Body of pancreas (tissue), 4 donors: ENCODE results near the gene DDX41. TPM values are rescaled to one million over a fixed set of nuclear protein-coding genes. Genes with fewer than 3 reads are reported as not detected.

Experiments used
- ATAC-seq: fragments of 150-250 bp; one replicate; pipeline ENCODE4 v1.9.1; 2016
- DNase-seq, 4 donors: peaks; one replicate each; pipeline ENCODE4 v3.0.0-alpha.2; 2019
- H3K27ac ChIP-seq, 4 donors: fragments of 200-600 bp; sonication (generic); 1 replicate in 3 of 4; 2 replicates in 1 of 4; pipeline versions ENCODE4 v1.5.1 to v1.6.1; 2016 to 2019; ENCODE audit warnings: mild to moderate bottlenecking in 1 of 4, mixed read lengths in 1 of 4, moderate library complexity in 1 of 4
- H3K27me3 ChIP-seq, 2 donors: fragments of 200-600 bp; sonication (generic); one replicate each; pipeline ENCODE4 v1.6.0; 2016; ENCODE audit warnings: mild to moderate bottlenecking in 1 of 2
- H3K36me3 ChIP-seq, 2 donors: fragments of 200-600 bp; sonication (generic); replicated peaks in 1 of 2; 2 replicates each; pipeline ENCODE4 v1.5.1; 2016; ENCODE audit warnings: low read depth in 2 of 2; ENCODE audit not compliant: insufficient read depth in 1 of 2
- H3K4me1 ChIP-seq: fragments of 200-600 bp; sonication (generic); one replicate; pipeline ENCODE4 v1.6.0; 2016
- H3K4me3 ChIP-seq, 2 donors: fragments of 200-600 bp; sonication (generic); 1 replicate in 1 of 2; 2 replicates in 1 of 2; pipeline ENCODE4 v1.5.1; 2016 to 2019
- H3K9me3 ChIP-seq, 3 donors: fragments of 200-600 bp; sonication (generic); 1 replicate in 2 of 3; 2 replicates in 1 of 3; pipeline ENCODE4 v1.5.1; 2016
- CTCF ChIP-seq, 7 experiments: fragments of 450-650 bp in 4 of 7; fragments of 200-600 bp in 3 of 7; sonication (generic) in 3 of 7; IDR thresholded peaks; one replicate each; pipeline ENCODE4 v1.5.1; 2016 to 2019; ENCODE audit warnings: antibody characterized with exemption in 7 of 7
- POLR2A ChIP-seq, 3 donors: fragments of 450-650 bp; IDR thresholded peaks; one replicate each; pipeline ENCODE4 v1.6.1; 2016; ENCODE audit warnings: antibody characterized with exemption in 3 of 3, mild to moderate bottlenecking in 2 of 3
- WGBS, 2 donors: methylation state at CpG; one replicate each; pipeline ENCODE4 v1.1.5; 2017; 5-methylcytosine and 5-hydroxymethylcytosine counted together
- intact Hi-C: fragments of 100-400 bp; cut with DNase I; formaldehyde crosslinking; loops from one replicate; pipeline ENCODE4 v1.15.1; 2023
- total RNA-seq, 2 donors: library from RNA; depleted of rRNA; stranded (reverse); fragments of >200 nt; gene quantifications; one replicate each; pipeline ENCODE4 v1.1.0, GENCODE V29; 2016

Gene DDX41
- total RNA-seq, 2 donors from 2014 or later, result 86.1 to 115 TPM

DNA sequence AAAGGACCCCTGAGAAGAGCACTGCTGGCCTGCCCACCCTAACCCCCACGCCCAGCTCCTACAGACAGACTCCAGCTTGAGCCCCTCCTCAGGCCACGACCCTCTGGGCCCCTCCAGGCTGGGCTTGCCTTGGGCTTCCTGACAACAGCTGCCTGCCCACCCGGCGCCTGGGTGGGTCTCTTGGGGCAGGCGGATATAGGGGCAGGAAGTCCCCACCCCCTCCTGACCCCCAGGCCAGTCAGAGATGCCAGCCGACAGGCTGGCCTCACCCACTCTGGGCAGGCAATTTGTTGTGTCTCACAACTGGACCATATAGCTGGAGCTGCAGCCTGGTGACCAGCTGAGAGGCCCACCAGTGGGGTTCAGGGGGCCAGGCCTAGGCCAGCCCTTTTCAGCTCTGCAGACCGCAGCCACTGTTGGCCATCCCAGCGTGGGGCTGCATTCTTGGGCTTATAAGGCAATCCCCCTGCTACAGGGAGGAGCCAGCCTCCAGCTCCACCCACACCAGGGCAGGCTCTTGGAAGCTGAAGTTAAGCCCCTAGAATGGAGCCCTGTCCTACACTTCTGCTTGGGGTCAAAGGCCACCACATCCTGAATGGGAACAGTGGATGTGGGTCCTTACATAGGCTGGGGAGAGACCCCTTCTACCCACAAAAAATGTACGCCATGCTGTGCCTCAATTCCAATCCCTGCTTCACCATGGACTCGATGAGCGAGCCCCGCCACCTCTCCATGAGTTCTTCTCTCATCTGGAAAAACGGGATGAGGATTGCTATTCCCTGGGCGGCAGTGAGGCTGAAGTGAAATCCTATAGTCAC, 21.3 kb downstream of the DDX41 start:
- peaks cover 34% of the 10 kb centered on the region for H3K4me1 ChIP-seq
- ATAC-seq (no peak), DNase-seq (peak in 1 of 4 donors; percentile 44)
- H3K27me3 ChIP-seq, result no peaks in the 10 kb centered on the region
- WGBS, 2 donors, result 80 to 87% methylated on average over 10 to 12 of the region's 14 CpGs
- H3K36me3 ChIP-seq, result no peaks in the 10 kb centered on the region
- H3K4me3 ChIP-seq, result no peak overlapping the region
- no peaks in the 10 kb centered on the region for H3K9me3 ChIP-seq
- peak overlapping the region in 2 of 4 donors; percentile 20 to 36 for H3K27ac ChIP-seq
- no peak for TF ChIP-seq CTCF (IDR thresholded peaks at IDR 0.05)
- no peak for TF ChIP-seq POLR2A (IDR thresholded peaks at IDR 0.05)
- intact Hi-C loops, result no loop called here

DNA sequence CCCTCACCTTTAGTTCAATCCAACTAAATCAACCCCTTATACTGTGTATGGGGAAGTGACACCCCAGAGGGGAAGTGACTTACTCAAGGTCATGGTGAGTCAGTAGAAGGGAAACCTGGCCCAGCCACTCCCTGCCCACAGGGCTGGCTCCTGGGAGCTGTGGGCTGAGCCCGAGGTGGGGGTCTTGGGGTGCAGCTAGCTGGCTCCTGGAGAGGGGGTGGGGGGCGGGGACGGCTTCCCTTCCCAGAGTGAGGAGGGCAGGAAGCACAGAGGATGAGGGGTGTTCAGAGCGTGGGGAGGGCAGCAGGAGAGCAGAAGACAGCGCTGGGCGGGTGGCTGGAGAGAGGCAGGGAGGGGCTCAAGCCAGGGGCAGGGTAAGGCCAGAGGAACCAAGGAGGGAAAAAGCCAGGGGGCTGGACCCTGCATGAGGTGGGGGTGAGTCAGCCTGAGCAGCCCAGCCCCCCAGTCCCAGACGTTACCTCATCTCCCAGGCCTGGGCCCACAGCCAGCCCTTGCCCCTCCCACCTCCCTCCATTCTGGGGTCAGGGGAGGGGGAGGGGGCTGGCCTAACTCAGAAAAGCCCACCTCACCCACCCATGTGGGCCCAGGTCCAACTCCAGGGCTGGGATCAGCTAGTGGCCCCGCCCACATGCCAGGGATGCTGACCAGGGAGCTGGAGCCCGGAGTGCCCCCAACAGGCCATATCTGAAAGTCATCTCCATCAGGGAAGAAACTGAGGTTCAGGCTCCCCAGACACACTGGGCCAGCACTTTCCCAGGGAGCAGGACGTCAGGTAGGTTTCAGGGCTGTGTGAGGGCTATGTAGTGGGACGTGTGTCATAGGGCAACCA, 22.2 kb downstream of the DDX41 start:
- Histone ChIP-seq H3K4me1 (peaks cover 34% of the 10 kb centered on the region), H3K36me3 (no peaks in the 10 kb centered on the region), H3K27me3 (no peaks in the 10 kb centered on the region), H3K27ac (peak overlapping the region in 2 of 4 donors; percentile 20 to 36), H3K9me3 (no peaks in the 10 kb centered on the region), H3K4me3 (no peak overlapping the region)
- intact Hi-C loops, result no loop called here
- DNase-seq (peak in 3 of 4 donors; percentile 33 to 55 (median 48)), ATAC-seq (no peak)
- 61 to 75% methylated on average over 4 to 10 of the region's 11 CpGs for WGBS, 2 donors
- TF ChIP-seq POLR2A (IDR thresholded peaks at IDR 0.05) (no peak), CTCF (IDR thresholded peaks at IDR 0.05) (no peak)

- H3K27me3 ChIP-seq, result no peaks in the 10 kb centered on the region
- H3K27ac ChIP-seq, result no peak overlapping the region
- no peaks in the 10 kb centered on the region for H3K36me3 ChIP-seq
- H3K4me3 ChIP-seq, result no peak overlapping the region
- ATAC-seq, result no peak
- DNase-seq, result no peak
- intact Hi-C loops, result no loop called here
- TF ChIP-seq POLR2A (IDR thresholded peaks at IDR 0.05) (no peak), CTCF (IDR thresholded peaks at IDR 0.05) (no peak)
- H3K9me3 ChIP-seq, result no peaks in the 10 kb centered on the region
- 87 to 90% methylated on average over 5 of the region's 5 CpGs for WGBS, 2 donors
- H3K4me1 ChIP-seq, result peaks cover 34% of the 10 kb centered on the region
Measured at GRCh38 chr5:177493795-177494345, 22.9 kb downstream of the DDX41 start.

- H3K27me3 ChIP-seq, result no peaks in the 10 kb centered on the region
- no peak overlapping the region for H3K4me3 ChIP-seq
- no peak for TF ChIP-seq CTCF (IDR thresholded peaks at IDR 0.05)
- 89 to 90% methylated on average over 4 to 7 of the region's 7 CpGs for WGBS, 2 donors
- intact Hi-C loops, result no loop called here
- ATAC-seq (no peak), DNase-seq (no peak)
- H3K4me1 ChIP-seq, result peaks cover 26% of the 10 kb centered on the region
- H3K36me3 ChIP-seq, result no peaks in the 10 kb centered on the region
- no peak overlapping the region for H3K27ac ChIP-seq
- no peaks in the 10 kb centered on the region for H3K9me3 ChIP-seq
Measured at GRCh38 chr5:177492841-177493240, 23.9 kb downstream of the DDX41 start.
